BLaER1 treated with 17β-estradiol and CSF1 and Interleukin-3, amounts not matched to agents 10 nM and 100 nM (cell line): ENCODE results near the gene KCNJ1.

ENCODE experiments used
- H3K27ac ChIP-seq, 11 experiments: shearing (Covaris generic); formaldehyde crosslinking; 2 replicates each; pipeline ENCODE4 v1.8.1; 2022
- H3K27me3 ChIP-seq, 11 experiments: shearing (Covaris generic); formaldehyde crosslinking; 2 replicates each; pipeline ENCODE4 v1.8.1; 2022
- H3K36me3 ChIP-seq, 11 experiments: shearing (Covaris generic); formaldehyde crosslinking; 2 replicates each; pipeline ENCODE4 v1.8.1; 2022
- H3K4me1 ChIP-seq, 10 experiments: shearing (Covaris generic); formaldehyde crosslinking; 2 replicates each; pipeline ENCODE4 v1.8.1; 2022
- H3K4me2 ChIP-seq, 11 experiments: shearing (Covaris generic); formaldehyde crosslinking; 2 replicates each; pipeline ENCODE4 v1.8.1; 2022
- H3K4me3 ChIP-seq, 10 experiments: shearing (Covaris generic); formaldehyde crosslinking; 2 replicates each; pipeline ENCODE4 v1.8.1; 2022
- H3K9ac ChIP-seq, 11 experiments: shearing (Covaris generic); formaldehyde crosslinking; 2 replicates each; pipeline ENCODE4 v1.8.1; 2022
- H3K9me3 ChIP-seq, 11 experiments: shearing (Covaris generic); formaldehyde crosslinking; replicated peaks in 1 of 11; 2 replicates each; pipeline ENCODE4 v1.8.1; 2022
- H4K20me1 ChIP-seq, 11 experiments: shearing (Covaris generic); formaldehyde crosslinking; 2 replicates each; pipeline ENCODE4 v1.8.1; 2022
- Cebpa-rat ChIP-seq, 11 experiments: shearing (Covaris generic); IDR thresholded peaks; 2 replicates each; pipeline ENCODE4 v1.8.1; 2022

Gene KCNJ1

DNA sequence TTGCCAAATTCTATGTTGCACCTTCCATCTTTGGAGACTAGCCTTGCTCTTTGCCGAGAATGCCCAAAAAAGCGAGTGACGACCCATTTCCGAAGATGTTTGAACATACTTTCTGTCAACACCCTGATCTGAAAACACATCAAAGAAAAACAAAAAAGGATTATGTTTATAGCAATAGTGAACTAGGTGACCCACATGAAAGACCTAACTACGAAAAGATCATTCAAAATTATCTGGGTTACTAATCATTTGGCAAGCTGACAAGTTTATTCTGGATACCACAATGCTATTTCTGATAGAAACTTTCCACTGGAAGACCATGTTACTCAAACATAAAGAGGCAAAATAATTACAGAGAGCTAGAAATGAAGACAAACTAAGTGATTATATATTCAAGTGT lies 27.0 kb downstream of the KCNJ1 start:
- H3K27me3 ChIP-seq = no peaks in the 10 kb centered on the region
- no peak overlapping the region for H3K27ac ChIP-seq
- no peaks in the 10 kb centered on the region for H4K20me1 ChIP-seq
- H3K36me3 ChIP-seq = no peaks in the 10 kb centered on the region; a peak in 1 of 22 replicates
- TF ChIP-seq Cebpa-rat (IDR thresholded peaks at IDR 0.05) = no peak
- no peak overlapping the region for H3K9ac ChIP-seq
- H3K4me3 ChIP-seq = no peak overlapping the region
- peaks cover 65 to 81% (median 70%) of the 10 kb centered on the region in 10 experiments for H3K4me1 ChIP-seq
- H3K9me3 ChIP-seq = peaks cover 0 to 31% (median 9%) of the 10 kb centered on the region in 11 experiments; a peak in 10 of 22 replicates
- H3K4me2 ChIP-seq = peak overlapping the region in 1 of 11 experiments; percentile 7; a peak in 1 of 22 replicates

DNA sequence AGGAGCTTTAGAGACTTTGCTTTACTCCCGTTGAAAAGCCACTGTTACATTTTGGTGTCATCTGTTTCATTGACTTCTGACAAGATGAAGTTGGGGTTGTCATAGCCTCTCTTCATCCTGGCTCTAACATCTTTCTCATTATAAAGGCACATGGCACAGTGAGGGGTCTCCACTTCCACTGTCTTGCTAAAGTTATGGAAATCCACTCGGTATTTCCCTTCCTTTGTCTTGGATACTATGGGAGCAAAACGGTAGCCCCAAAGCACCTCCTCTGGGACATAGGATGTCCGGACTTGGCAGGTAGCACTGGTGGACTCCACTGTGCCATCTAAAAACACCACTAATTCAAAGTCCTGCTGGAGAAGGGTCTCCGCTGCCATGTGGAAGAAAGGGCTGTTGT lies 28.0 kb downstream of the KCNJ1 start:
- no peak overlapping the region for H3K9ac ChIP-seq
- no peaks in the 10 kb centered on the region; a peak in 1 of 22 replicates for H3K36me3 ChIP-seq
- H4K20me1 ChIP-seq = no peaks in the 10 kb centered on the region
- no peak overlapping the region for H3K27ac ChIP-seq
- H3K4me3 ChIP-seq = no peak overlapping the region
- H3K9me3 ChIP-seq = peaks cover 0 to 31% (median 9%) of the 10 kb centered on the region in 11 experiments; a peak in 10 of 22 replicates
- no peak for TF ChIP-seq Cebpa-rat (IDR thresholded peaks at IDR 0.05)
- H3K4me2 ChIP-seq = no peak overlapping the region
- H3K4me1 ChIP-seq = peaks cover 64 to 81% (median 71%) of the 10 kb centered on the region in 10 experiments
- no peaks in the 10 kb centered on the region for H3K27me3 ChIP-seq

DNA sequence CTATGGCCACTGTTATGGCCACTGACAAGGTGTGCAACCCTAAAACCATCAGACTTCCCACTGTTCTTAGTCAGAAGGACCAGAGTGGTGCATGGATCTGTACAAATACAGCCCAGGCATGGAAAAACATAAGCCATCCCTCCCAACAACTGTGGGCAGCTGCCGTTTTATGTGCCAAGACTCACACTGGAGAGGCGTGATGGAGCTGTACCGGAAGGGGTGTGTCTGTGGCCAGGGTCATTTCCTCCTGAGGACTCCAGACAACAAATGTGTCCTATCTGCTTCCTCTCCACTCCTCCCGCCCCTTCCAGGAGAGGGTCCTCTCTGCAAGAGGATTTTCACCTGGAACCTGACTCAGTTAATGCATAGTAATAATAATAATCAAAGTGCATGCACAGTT lies 29.5 kb downstream of the KCNJ1 start:
- H3K4me3 ChIP-seq = no peak overlapping the region
- no peaks in the 10 kb centered on the region; a peak in 1 of 22 replicates for H3K36me3 ChIP-seq
- H4K20me1 ChIP-seq = no peaks in the 10 kb centered on the region
- H3K4me1 ChIP-seq = peaks cover 51 to 79% (median 64%) of the 10 kb centered on the region in 10 experiments
- no peak overlapping the region for H3K27ac ChIP-seq
- peak overlapping the region; percentile 44 to 69 (median 63) for H3K4me2 ChIP-seq
- peaks cover 0 to 26% (median 9%) of the 10 kb centered on the region in 11 experiments; a peak in 10 of 22 replicates for H3K9me3 ChIP-seq
- TF ChIP-seq Cebpa-rat (IDR thresholded peaks at IDR 0.05) = no peak
- no peaks in the 10 kb centered on the region for H3K27me3 ChIP-seq
- no peak overlapping the region for H3K9ac ChIP-seq

DNA sequence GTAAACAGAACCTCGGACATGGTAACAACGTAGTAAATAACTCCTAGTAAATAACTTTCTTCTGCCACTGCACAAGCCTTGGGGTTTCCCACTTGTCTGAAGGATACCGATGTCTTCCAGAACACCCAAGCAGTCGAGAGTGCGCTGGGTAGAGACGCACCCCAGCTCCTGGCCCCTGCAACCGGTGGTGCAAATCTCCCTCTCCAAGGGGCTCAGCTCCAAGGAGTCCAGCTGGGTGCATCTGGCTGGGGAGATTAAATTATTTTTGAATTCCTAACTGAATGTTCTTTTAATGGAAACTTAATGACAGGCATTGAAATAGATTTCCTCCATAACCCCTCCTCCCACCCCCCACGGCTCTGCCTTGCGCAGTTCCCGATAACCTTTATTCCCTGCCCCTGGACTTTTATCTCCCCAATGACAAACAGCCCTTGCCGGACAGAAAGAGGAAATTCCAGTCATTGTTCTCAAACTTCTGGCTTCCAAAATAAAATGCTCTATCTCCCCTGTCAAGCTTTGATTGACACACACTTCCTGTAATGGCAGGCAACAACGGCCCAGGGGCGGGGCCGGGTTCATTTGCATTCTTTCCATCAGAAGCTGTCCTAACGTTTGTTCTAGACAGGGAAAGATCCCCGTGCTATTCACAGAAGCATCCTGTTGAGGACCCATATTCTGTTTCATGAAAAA lies 31.2 kb downstream of the KCNJ1 start:
- no peaks in the 10 kb centered on the region for H4K20me1 ChIP-seq
- peak overlapping the region; percentile 58 to 76 (median 64) for H3K4me2 ChIP-seq
- no peaks in the 10 kb centered on the region; a peak in 1 of 22 replicates for H3K36me3 ChIP-seq
- H3K9me3 ChIP-seq = peaks cover 0 to 25% (median 8%) of the 10 kb centered on the region in 11 experiments; a peak in 10 of 22 replicates
- H3K4me1 ChIP-seq = peaks cover 48 to 78% (median 62%) of the 10 kb centered on the region in 10 experiments
- no peak overlapping the region for H3K4me3 ChIP-seq
- no peak for TF ChIP-seq Cebpa-rat (IDR thresholded peaks at IDR 0.05)
- H3K27me3 ChIP-seq = no peaks in the 10 kb centered on the region
- H3K9ac ChIP-seq = no peak overlapping the region
- H3K27ac ChIP-seq = no peak overlapping the region

DNA sequence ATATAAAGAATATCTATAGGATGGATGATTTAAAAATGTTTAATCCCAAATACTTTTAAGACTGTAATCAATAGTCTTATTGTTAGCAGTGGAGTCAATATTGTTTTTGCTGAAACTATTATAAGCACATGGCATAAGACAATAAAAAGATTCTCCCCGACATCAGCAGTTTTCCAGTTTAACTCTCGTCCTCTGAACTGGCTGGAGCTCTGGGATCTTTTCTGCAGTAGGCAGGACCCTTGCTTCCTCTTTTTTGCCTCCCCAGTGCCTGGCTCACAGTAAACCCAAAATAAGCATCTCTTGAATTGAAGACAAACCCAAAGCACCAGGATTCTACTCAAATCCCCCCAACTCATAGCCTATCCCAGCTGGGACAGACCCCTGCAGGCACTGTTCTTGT lies 32.9 kb downstream of the KCNJ1 start:
- Histone ChIP-seq H3K4me3 (no peak overlapping the region), H3K4me1 (peaks cover 58 to 82% (median 72%) of the 10 kb centered on the region in 10 experiments), H3K27ac (no peak overlapping the region), H4K20me1 (no peaks in the 10 kb centered on the region), H3K9ac (no peak overlapping the region), H3K27me3 (no peaks in the 10 kb centered on the region), H3K4me2 (peak overlapping the region in 10 of 11 experiments; percentile 7 to 42 (median 28); a peak in 10 of 22 replicates), H3K36me3 (no peaks in the 10 kb centered on the region), H3K9me3 (peaks cover 0 to 17% (median 4%) of the 10 kb centered on the region in 11 experiments; a peak in 10 of 22 replicates)
- no peak for TF ChIP-seq Cebpa-rat (IDR thresholded peaks at IDR 0.05)

DNA sequence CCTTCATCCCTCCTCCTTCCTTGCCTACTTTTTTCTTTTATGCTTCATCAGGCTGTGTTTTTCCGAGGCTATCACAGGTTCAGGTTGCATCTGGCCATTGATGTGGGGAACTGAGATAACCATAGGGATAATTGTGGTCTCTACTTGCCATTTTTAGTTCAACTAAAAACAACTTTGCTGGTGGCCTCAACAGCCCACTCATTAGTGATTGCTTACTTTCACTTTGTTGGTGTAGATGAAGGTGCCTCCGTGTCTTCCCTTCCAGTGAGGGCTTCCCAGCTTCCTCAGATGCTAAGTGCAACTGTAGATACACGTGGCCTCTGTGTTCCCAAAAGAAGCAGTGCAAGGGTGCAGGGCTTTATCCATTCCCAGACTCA lies 35.0 kb downstream of the KCNJ1 start:
- peak overlapping the region; percentile 22 to 87 (median 62); a peak in 21 of 22 replicates for H3K4me2 ChIP-seq
- no peaks in the 10 kb centered on the region for H3K36me3 ChIP-seq
- H3K4me3 ChIP-seq = 0 out of 20 replicates have a peak overlapping the region, but pooled peaks of 1 of the 10 experiments have one; percentile 10
- peak overlapping the region in 2 of 11 experiments; percentile 38 to 54; a peak in 4 of 22 replicates for H3K9ac ChIP-seq
- H3K9me3 ChIP-seq = peaks cover 0 to 1% (median 0%) of the 10 kb centered on the region in 11 experiments; a peak in 1 of 22 replicates
- H3K27me3 ChIP-seq = no peaks in the 10 kb centered on the region
- no peak for TF ChIP-seq Cebpa-rat (IDR thresholded peaks at IDR 0.05)
- 0 out of 22 replicates have a peak overlapping the region, but pooled peaks of 1 of the 11 experiments have one; percentile 14 for H3K27ac ChIP-seq
- H4K20me1 ChIP-seq = no peaks in the 10 kb centered on the region
- peaks cover 49 to 72% (median 63%) of the 10 kb centered on the region in 10 experiments for H3K4me1 ChIP-seq

DNA sequence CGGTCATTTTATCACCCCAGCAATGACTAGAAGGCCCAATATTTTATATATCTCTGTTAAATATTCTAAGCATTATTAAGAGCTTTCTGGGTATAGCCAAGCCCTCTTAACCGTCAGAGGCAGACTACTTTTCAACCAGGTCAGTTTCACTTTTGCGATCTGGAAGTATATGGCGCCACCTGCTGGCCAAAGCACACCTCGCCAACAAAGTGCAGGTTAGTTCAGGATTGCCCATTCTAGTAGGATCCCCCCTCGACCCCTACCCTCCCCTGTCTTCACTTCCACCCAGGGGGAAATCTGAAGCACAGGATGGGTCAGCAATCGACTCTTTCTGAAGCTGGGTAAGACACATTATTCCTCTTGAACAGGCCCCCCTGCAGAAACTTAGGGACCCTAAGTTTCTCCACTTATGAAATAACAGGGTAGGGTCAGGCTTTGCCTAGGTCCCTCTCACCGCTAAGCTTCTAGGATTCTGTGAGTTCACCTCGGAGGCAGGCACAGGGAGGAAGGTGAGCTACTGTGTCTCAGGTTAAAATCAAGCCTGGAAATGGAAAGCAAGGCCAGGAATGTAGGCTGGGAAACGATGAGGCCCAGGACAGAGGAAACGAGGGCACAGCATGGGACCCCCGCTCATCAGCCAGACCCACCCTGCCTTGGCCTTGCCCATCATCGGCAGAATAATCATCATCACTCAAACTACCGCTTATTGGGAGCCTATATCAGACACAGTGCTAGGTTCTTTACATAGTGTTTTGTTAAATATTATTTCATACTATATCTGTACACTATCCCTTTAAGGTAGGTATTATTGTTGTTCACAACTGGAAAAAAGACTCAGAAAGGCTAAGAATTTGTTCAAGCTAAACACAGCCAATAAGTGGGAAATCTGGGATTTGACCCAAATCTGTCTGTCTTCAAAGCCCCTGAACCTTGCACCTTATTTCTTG lies 35.6 kb downstream of the KCNJ1 start:
- H3K9me3 ChIP-seq = 0 out of 22 replicates have a peak, but pooled peaks cover 0 to 2% (median 0%) of the 10 kb centered on the region in 11 experiments
- peak overlapping the region in 8 of 11 experiments; percentile 24 to 62 (median 35); a peak in 11 of 22 replicates for H3K27ac ChIP-seq
- no peaks in the 10 kb centered on the region for H3K36me3 ChIP-seq
- no peaks in the 10 kb centered on the region; a peak in 1 of 22 replicates for H4K20me1 ChIP-seq
- H3K4me1 ChIP-seq = peaks cover 44 to 69% (median 59%) of the 10 kb centered on the region in 10 experiments
- peak overlapping the region in 7 of 11 experiments; percentile 31 to 58 (median 38); a peak in 10 of 22 replicates for H3K9ac ChIP-seq
- H3K4me2 ChIP-seq = peak overlapping the region; percentile 45 to 87 (median 62)
- H3K27me3 ChIP-seq = no peaks in the 10 kb centered on the region
- TF ChIP-seq Cebpa-rat (IDR thresholded peaks at IDR 0.05) = no peak
- H3K4me3 ChIP-seq = peak overlapping the region in 3 of 10 experiments; percentile 10 to 52 (median 33); a peak in 4 of 20 replicates
